ENCODE results near the gene NSFL1C.
A peak's percentile ranks its signal among the peaks of the same experiment; 100 is the strongest.
"Not testable (repeated sequence)": the region's sequence is repeated elsewhere in the genome, so short reads cannot be mapped to it uniquely, and the experiment has no call there.

Gene NSFL1C

GRCh38 chr20:1415667-1416468 lies 50.8 kb downstream of the NSFL1C start:
- Mint-ChIP-seq H3K4me3 (no peak overlapping the region), H3K4me1 (peaks cover 3% of the 10 kb centered on the region), H3K9me3 (peaks cover 8% of the 10 kb centered on the region), H3K27ac (no peak overlapping the region), H3K36me3 (peaks cover 4% of the 10 kb centered on the region), H3K27me3 (no peaks in the 10 kb centered on the region)
- DNase-seq (ENCODE audit: low spot score in 2 of 2) (no peak), ATAC-seq (ENCODE audit: low read depth) (no peak)

GRCh38 chr20:1414982-1415381 lies 51.7 kb downstream of the NSFL1C start:
- no peak for ATAC-seq (ENCODE audit: low read depth)
- DNase-seq (ENCODE audit: low spot score in 2 of 2) = no peak
- peaks cover 3% of the 10 kb centered on the region for H3K4me1 Mint-ChIP-seq
- no peak overlapping the region for H3K4me3 Mint-ChIP-seq
- H3K27me3 Mint-ChIP-seq = no peaks in the 10 kb centered on the region
- H3K9me3 Mint-ChIP-seq = peaks cover 5% of the 10 kb centered on the region
- H3K27ac Mint-ChIP-seq = no peak overlapping the region
- peaks cover 4% of the 10 kb centered on the region for H3K36me3 Mint-ChIP-seq

GRCh38 chr20:1405801-1406200 lies 60.8 kb downstream of the NSFL1C start:
- no peaks in the 10 kb centered on the region for H3K9me3 Mint-ChIP-seq
- H3K27me3 Mint-ChIP-seq = peaks cover 5% of the 10 kb centered on the region
- H3K4me1 Mint-ChIP-seq = peaks cover 2% of the 10 kb centered on the region
- no peak overlapping the region for H3K4me3 Mint-ChIP-seq
- no peak overlapping the region for H3K27ac Mint-ChIP-seq
- peaks cover 3% of the 10 kb centered on the region for H3K36me3 Mint-ChIP-seq
- ATAC-seq (ENCODE audit: low read depth) (no peak), DNase-seq (ENCODE audit: low spot score in 2 of 2) (no peak)

GRCh38 chr20:1403624-1404023 lies 63.0 kb downstream of the NSFL1C start:
- peaks cover 3% of the 10 kb centered on the region for H3K36me3 Mint-ChIP-seq

GRCh38 chr20:1402149-1402548 lies 64.5 kb downstream of the NSFL1C start:
- Mint-ChIP-seq H3K36me3 (peaks cover 2% of the 10 kb centered on the region), H3K4me3 (no peak overlapping the region), H3K4me1 (peaks cover 14% of the 10 kb centered on the region), H3K27me3 (peaks cover 5% of the 10 kb centered on the region), H3K27ac (no peak overlapping the region), H3K9me3 (no peaks in the 10 kb centered on the region)
- no peak for ATAC-seq (ENCODE audit: low read depth)
- no peak for DNase-seq (ENCODE audit: low spot score in 2 of 2)

More at GRCh38 chr20:1403624-1404023, 63.0 kb downstream of the NSFL1C start:
- no peak overlapping the region for H3K4me3 Mint-ChIP-seq
- DNase-seq (ENCODE audit: low spot score in 2 of 2) (no peak), ATAC-seq (ENCODE audit: low read depth) (no peak)
- H3K27me3 Mint-ChIP-seq = peaks cover 5% of the 10 kb centered on the region
- no peak overlapping the region for H3K27ac Mint-ChIP-seq
- H3K4me1 Mint-ChIP-seq = peaks cover 5% of the 10 kb centered on the region
- H3K9me3 Mint-ChIP-seq = no peaks in the 10 kb centered on the region

- H3K27ac Mint-ChIP-seq = no peak overlapping the region
- DNase-seq (ENCODE audit: low spot score in 2 of 2) (no peak), ATAC-seq (ENCODE audit: low read depth) (no peak)
- H3K9me3 Mint-ChIP-seq = no peaks in the 10 kb centered on the region
- H3K27me3 Mint-ChIP-seq = peaks cover 2% of the 10 kb centered on the region
- H3K4me1 Mint-ChIP-seq = peaks cover 16% of the 10 kb centered on the region
- H3K36me3 Mint-ChIP-seq = no peaks in the 10 kb centered on the region
- H3K4me3 Mint-ChIP-seq = no peak overlapping the region
These were observed 65.2 kb downstream of the NSFL1C start for GRCh38 chr20:1401451-1401907.

GRCh38 chr20:1399678-1400366 lies 66.8 kb downstream of the NSFL1C start:
- H3K27me3 Mint-ChIP-seq; H3K27ac Mint-ChIP-seq; H3K36me3 Mint-ChIP-seq; H3K9me3 Mint-ChIP-seq; ATAC-seq (ENCODE audit: low read depth); H3K4me3 Mint-ChIP-seq; DNase-seq (ENCODE audit: low spot score in 2 of 2): not testable (repeated sequence)
- peaks cover 24% of the 10 kb centered on the region for H3K4me1 Mint-ChIP-seq

GRCh38 chr20:1398185-1398584 lies 68.5 kb downstream of the NSFL1C start:
- DNase-seq (ENCODE audit: low spot score in 2 of 2) (peak in 1 of 2 donors; percentile 18), ATAC-seq (ENCODE audit: low read depth) (peak; percentile 52)
- not testable (repeated sequence) for H3K9me3 Mint-ChIP-seq, H3K36me3 Mint-ChIP-seq, H3K27me3 Mint-ChIP-seq
- Mint-ChIP-seq H3K27ac (peak overlapping the region; percentile 28), H3K4me1 (peaks cover 33% of the 10 kb centered on the region), H3K4me3 (peak overlapping the region; percentile 8)

GRCh38 chr20:1397710-1398109 lies 68.9 kb downstream of the NSFL1C start:
- ATAC-seq (ENCODE audit: low read depth) (no peak), DNase-seq (ENCODE audit: low spot score in 2 of 2) (no peak)
- no peak overlapping the region for H3K27ac Mint-ChIP-seq
- no peaks in the 10 kb centered on the region for H3K36me3 Mint-ChIP-seq
- H3K4me3 Mint-ChIP-seq = no peak overlapping the region
- H3K27me3 Mint-ChIP-seq = no peaks in the 10 kb centered on the region
- H3K4me1 Mint-ChIP-seq = peaks cover 34% of the 10 kb centered on the region
- no peaks in the 10 kb centered on the region for H3K9me3 Mint-ChIP-seq

- DNase-seq (ENCODE audit: low spot score in 2 of 2) (no peak), ATAC-seq (ENCODE audit: low read depth) (no peak)
- Mint-ChIP-seq H3K9me3 (no peaks in the 10 kb centered on the region), H3K4me3 (no peak overlapping the region), H3K27me3 (no peaks in the 10 kb centered on the region), H3K27ac (no peak overlapping the region), H3K36me3 (peaks cover 1% of the 10 kb centered on the region), H3K4me1 (peaks cover 37% of the 10 kb centered on the region)
These were observed 69.9 kb downstream of the NSFL1C start for GRCh38 chr20:1396702-1397101.

GRCh38 chr20:1396264-1396663 lies 70.4 kb downstream of the NSFL1C start:
- Mint-ChIP-seq H3K27me3 (no peaks in the 10 kb centered on the region), H3K4me3 (no peak overlapping the region), H3K36me3 (peaks cover 1% of the 10 kb centered on the region)

GRCh38 chr20:1394686-1395085 lies 72.0 kb downstream of the NSFL1C start:
- ATAC-seq (ENCODE audit: low read depth) (no peak), DNase-seq (ENCODE audit: low spot score in 2 of 2) (no peak)
- H3K27ac Mint-ChIP-seq = peak overlapping the region; percentile 97
- no peaks in the 10 kb centered on the region for H3K27me3 Mint-ChIP-seq
- peaks cover 57% of the 10 kb centered on the region for H3K4me1 Mint-ChIP-seq
- H3K36me3 Mint-ChIP-seq = peaks cover 1% of the 10 kb centered on the region
- no peak overlapping the region for H3K4me3 Mint-ChIP-seq
- no peaks in the 10 kb centered on the region for H3K9me3 Mint-ChIP-seq

More at GRCh38 chr20:1396264-1396663, 70.4 kb downstream of the NSFL1C start:
- peaks cover 41% of the 10 kb centered on the region for H3K4me1 Mint-ChIP-seq
- no peak for DNase-seq (ENCODE audit: low spot score in 2 of 2)
- no peaks in the 10 kb centered on the region for H3K9me3 Mint-ChIP-seq
- ATAC-seq (ENCODE audit: low read depth) = no peak
- H3K27ac Mint-ChIP-seq = no peak overlapping the region

- Mint-ChIP-seq H3K27me3 (no peaks in the 10 kb centered on the region), H3K36me3 (peaks cover 1% of the 10 kb centered on the region), H3K4me1 (peaks cover 63% of the 10 kb centered on the region), H3K4me3 (peak overlapping the region; percentile 96), H3K27ac (peak overlapping the region; percentile 97), H3K9me3 (no peaks in the 10 kb centered on the region)
- ATAC-seq (ENCODE audit: low read depth) = no peak
- DNase-seq (ENCODE audit: low spot score in 2 of 2) = no peak
These were observed 73.2 kb downstream of the NSFL1C start for GRCh38 chr20:1393507-1393882.

GRCh38 chr20:1392693-1393506 lies 73.7 kb downstream of the NSFL1C start, which contains the start of gene FKBP1A:
Gene FKBP1A, minus strand, starts transcription at chr20:1393054. Its CDS starts 56 bp downstream, at chr20:1392998.
- Mint-ChIP-seq H3K36me3 (peaks cover 1% of the 10 kb centered on the region), H3K4me3 (peak within 1 kb of the TSS; percentile 96), H3K4me1 (peaks cover 60% of the 10 kb centered on the region), H3K9me3 (no peaks in the 10 kb centered on the region), H3K27me3 (no peaks in the 10 kb centered on the region), H3K27ac (peak within 1 kb of the TSS; percentile 97)
- ATAC-seq (ENCODE audit: low read depth) (peak; percentile 86), DNase-seq (ENCODE audit: low spot score in 2 of 2) (peak; percentile 80 to 89)

Data from memory B cell (primary cell).